NCI-H2081 (cell line): ENCODE data around the gene FCHO2.

Experiments
- DNase-seq, 2 experiments: peaks; one replicate each; lab custom pipeline; 2025; lab: John Stamatoyannopoulos, UW

The FCHO2 gene

DNA sequence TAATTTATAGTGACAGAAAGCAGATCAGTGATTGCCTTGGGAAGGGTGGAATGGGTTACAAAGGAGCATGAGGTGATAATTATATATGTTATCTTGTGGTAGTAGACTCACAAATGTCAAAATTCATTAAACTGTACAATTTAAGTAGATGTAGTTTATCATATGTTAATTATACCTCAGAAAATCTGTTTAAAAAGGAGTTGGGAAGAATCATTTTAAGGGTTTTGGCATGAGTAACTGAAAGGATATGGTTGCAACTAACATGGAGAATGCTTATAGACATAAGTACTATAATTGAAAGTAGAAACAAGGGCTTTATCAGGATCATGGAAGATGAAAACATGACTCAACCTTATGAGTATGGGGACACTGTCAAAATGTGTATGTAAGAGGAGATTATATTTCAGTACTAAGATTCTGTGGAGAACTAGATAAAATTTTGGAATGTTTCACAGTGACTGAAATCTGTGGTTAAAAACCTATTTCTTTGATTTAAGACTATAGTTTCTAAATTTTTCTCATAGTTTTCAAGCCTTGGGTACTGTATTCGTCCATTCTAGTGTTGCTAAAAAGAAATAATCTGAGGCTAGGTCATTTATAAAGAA, 73.3 kb downstream of the FCHO2 start:
- DNase-seq: no peak

DNA sequence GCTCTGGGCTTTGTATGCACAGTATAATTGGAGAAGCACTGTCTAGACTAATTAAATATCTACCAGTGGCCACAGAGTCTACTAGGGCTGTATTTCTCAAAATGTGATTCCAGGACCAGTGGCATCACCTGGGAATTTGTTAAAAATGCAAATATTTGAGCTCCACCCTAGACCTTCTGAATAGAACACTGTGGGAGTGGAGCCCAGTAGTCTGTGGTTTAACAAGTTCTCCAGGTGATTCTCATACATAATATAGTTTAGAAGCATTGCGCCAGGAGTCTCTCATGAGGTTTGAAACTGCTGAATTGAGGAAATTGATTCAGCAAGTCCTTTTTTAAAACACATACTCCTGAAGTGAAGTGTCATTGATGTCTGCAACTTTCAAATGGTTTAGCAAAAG, 74.7 kb downstream of the FCHO2 start:
- DNase-seq: no peak

DNA sequence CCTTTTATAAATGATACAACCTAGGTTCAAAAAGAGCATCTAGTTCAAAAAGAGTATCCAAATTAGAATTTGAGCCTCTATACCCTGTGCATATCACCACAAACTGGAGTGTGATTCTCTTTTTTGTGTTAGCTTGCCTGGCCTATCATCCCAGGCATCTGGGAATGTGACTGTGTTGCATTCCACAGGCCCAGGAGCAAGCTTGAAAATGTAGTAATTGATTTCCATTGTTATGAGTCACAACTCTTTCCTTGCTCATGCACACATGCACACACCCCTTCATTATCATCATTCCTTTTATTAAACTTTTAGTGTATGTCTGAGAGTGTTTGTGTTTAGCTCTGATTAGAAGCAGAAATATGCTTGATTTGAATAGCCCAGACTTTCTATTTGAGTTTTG, 75.2 kb downstream of the FCHO2 start:
- DNase-seq: no peak

DNA sequence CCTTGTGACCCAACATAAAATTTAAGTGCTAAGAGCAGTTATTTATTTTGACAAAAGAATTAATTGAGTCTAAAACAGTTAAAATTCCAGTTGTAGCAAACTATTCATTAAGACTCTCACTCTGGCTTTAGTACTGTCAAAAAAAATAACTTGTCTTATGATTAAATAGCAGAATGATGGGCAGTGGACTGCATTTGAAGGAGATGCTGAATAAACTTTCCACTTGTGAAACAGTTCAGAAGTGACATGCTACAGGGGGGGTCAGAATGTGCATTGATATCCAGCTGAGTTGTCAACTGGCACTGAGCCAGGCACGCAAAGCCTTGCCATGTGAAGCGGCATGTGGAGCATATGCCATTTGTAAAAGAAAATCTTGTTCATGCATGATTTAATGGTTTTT, 76.0 kb downstream of the FCHO2 start:
- DNase-seq: peak; percentile 12 to 71

DNA sequence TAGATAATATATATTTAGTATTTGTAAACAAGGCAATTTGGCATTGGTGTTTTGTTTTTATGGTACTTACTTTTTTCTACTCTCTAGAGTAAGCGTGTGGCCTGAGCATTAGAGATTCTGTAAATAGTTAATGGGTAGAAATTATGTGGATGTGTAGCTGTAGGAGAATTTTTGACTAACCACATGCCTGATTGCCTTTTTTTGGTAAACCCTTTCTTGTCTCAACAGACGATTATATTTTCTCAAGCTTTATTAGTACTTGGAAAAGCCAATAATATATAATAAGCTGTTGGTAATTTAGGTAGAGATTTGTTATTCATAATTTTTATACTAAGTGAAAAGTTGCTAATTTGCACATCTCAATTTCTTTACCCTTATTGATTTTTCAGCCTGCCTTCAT, 76.8 kb downstream of the FCHO2 start:
- DNase-seq: no peak

DNA sequence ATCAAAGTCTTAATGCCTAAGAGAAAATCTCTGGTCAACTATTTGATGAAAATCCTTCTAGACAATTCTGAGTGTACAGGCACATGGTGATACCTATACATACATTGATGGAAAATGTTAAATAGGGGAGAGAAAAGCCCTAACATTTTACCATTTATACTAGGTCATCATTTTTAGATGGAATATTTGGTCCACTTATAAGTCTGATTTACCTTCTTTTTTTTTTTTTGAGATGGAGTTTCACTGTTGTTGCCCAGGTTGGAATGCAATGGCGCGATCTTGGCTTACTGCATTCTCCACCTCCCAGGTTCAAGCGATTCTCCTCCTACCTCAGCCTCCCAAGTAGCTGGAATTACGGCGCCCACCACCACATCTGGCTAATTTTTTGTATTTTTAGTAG, 81.7 kb downstream of the FCHO2 start:
- DNase-seq: no peak

DNA sequence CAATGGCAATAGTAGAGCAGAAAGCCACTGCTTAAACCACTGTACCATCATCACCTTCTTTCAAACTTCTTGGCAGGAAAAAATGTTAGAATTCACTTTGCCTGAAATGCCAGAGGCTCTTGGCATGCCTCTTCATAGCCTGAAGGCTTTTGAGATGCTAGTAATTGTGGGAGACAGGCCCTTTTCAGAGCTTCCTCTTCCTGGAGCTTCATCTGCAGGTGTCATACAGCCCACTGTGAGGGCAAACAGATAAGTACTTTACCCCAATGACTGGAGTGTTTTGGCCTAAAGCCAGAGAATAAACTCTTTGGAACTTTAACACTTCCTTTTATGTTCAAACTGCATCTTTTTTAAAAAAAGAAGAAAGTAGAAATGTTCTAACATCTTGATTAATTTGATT, 83.2 kb downstream of the FCHO2 start:
- peak in 1 of 2 experiments; percentile 29 for DNase-seq

DNA sequence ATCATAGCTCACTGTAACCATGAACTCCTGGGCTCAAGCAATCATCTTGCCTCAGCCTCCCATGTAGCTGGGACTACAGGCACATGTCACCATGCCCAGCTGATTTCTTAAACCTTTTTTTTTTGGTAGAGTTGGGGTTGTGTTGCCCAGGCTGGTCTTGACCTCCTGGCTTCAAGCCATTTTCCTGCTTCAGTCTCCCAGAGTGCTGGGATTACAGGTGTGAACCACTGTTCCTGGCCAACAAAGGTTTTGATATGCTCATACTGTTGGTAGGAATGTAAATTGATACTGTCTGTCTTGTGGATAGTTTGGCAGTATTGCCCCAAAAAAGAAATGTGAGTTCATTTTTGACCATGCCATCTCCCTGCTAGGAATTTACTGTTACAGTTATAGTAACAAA, 87.2 kb downstream of the FCHO2 start:
- no peak for DNase-seq

DNA sequence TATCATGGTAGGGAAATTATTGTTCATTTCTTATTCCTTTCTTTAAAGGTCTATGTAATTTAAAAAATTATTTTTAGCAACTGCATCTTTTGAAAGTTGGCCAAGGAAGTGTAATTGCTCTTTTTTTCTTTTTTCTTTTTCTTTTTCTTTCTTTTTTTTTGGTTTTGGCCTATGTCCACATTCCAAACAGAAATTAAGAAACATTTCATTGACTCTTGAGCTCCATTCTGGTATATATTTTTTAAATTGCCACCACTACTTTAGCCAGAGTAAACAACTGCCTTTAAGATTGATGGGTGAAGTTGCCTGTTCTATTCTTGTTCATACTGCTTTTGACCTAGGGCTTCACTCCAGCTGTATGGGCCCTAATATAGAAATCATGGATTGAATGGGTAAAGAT, 88.7 kb downstream of the FCHO2 start:
- DNase-seq: no peak

DNA sequence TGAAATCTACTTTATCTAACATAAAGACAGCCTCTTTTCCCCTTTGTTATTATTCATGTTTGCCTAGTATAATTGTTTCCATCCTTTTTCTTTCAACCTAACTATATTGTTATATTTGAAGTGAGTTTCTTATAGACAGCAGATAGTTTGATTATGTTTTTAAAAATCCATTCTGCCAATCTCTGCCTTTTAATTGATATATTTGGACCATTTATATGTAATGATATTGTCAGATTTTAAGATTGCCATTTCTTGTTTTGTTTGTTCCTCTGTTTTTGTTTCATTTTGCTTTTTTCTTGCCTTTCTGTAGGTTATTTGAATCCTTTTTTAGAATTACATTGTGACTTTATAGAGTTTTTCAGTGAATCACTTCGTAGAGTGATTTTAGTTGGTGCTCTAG, 89.8 kb downstream of the FCHO2 start:
- no peak for DNase-seq

DNA sequence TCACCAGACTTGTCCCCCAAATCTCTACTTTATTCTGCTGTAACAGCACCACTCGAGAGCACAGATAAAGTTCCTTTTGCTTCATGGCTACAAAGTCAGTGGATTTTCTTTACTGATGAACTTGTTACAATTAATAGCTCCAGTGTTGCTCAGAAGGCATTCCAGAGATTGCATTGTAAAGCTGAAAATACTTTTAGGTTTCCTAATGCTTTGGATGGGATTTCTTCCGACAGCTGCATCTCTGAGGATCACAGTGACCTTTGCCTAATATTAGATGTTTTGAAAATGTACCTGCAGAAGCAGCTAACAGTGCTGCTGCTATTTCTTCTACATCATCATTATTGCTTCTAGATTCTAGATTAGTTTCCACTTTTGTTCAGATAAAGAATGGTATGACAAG, 105.8 kb downstream of the FCHO2 start:
- DNase-seq: no peak

DNA sequence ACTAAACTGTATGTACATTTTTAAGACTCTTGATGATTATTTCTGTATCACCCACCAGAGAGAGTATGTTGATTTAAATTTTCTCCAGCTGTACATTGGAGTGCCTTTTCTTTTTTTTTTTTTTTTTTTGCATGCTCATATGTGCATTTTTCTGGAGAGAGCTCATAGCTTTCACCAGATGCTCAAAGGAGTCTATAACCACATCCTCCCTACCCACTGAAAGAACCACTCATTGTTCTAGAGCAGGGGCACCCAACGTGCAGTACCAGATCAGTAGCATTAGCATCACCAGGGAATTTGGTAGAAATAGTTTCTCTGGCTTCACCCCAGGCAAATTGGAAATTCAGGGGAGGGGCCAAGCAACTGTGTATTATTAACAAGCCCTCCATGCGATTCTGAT, 110.6 kb downstream of the FCHO2 start:
- no peak for DNase-seq

DNA sequence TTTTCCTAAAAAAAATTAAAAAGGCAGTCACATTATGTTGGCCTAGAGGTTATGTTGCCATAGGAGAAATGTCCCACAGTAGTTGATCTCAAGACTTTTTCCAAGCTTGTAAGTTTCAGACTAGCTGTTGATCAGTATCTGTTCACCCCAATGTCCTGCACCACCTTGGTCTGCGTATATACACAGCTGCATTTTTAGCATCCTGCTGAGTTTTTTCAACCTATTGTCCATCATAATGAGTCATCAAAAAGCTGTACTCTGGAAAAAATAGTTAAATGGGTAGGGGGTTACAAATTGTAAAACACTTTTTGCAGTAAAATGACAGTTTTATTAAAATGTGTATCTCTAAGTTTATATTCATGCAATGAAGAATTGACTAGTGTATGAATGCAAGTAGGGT, 111.4 kb downstream of the FCHO2 start:
- DNase-seq: no peak

DNA sequence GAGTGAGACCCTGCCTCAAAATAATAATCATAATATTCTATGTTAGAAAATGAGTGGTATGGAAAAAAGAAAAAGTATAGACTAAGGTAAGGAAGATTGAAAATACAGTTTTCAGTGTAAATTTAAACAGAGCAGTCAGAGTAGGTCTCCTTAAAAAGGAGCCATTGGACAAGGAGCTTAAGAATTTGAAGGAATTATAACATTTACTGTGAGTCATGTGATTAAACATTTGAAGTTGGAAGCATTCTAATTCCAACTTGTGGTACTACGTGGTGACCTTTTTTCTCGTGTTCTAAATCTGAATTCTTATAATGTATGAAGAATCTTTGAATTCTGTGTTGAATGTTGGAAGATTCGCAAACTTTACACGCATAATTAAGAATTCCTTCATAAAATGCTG, 125.3 kb downstream of the FCHO2 start:
- no peak for DNase-seq

DNA sequence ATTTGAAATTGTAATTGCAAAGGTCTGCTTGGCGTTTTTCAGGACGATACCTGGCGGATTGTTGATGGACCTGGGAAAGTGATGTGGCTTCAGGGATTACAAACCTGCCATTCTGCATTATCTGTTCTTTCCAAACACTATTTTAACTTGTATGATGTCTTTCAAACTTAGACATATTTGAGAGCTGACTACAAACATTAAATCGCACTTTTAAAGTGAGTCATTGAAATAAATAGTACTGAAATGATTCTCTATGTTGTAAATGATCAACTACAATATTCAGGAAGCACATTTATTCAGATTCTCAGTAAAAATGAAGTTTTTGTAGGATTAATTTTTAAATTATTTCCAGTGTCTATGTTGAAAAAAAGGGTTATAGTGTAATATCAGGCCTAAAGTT, 132.2 kb downstream of the FCHO2 start:
- DNase-seq: no peak

DNA sequence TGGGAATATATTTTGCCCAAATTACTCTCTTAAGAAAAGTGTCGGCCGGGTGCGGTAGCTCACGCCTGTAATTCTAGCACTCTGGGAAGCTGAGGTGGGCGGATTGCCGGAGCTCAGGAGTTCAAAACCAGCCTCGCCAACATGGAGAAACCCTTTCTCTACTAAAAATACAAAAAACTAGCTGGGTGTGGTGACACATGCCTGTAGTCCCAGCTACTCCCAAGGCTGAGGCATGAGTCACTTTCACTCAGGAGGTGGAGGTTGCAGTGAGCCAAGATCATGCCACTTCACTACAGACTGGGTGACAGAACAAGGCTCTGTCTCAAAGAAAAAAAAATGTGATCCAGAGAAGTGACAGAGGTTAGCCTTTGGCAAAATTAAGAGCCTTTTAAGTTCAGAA, 138.1 kb downstream of the FCHO2 start:
- DNase-seq: no peak

DNA sequence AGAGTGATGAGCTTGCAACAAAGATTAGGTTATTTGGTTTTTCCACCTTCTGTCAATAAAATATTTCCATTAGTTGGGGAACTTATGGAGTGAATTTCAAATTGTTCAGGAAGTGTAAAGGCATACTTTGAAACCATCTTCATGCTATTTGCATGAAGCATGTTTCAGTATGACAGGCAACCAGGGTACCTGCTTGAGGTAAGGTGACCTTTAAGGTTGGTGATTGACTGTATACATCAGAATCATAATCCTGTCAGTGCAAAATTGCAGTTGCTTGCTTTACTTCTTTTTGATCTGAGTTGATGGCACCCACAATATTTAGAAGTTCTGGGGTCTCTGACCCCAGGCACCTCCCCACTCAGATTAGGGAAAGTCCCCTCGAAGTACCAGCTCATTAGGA, 138.6 kb downstream of the FCHO2 start:
- DNase-seq: no peak

DNA sequence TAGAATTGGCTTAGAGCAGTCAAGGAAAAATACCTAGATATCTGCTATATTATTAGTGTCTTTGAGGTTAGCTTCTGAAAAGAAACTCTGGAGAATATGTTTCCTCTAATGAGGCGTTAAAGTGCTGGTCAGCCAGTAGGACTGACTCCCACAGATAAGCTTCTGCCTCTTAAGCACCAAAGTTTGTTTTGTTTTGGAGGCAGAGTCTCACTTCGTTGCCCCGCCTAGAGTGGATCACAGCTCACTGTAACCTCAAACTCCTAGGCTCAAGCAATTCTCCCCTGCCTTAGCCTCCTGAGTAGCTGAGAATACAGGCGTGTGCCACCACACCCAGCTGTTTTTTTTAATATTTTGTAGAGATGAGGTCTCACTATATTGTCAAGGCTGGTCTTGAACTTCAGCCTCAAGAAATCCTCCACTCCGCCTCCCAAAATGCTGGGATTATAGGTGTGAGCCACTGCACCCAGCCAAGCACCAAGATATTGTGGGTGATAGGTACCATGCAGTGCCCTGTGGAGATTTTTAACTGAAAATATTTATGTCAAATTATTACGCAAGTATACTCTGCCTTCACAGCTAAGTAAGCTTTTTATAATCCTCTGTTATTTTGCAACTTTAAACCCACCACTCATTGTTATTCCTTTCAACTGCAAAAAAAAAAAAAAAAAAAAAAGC, 139.9 kb downstream of the FCHO2 start:
- DNase-seq: no peak

DNA sequence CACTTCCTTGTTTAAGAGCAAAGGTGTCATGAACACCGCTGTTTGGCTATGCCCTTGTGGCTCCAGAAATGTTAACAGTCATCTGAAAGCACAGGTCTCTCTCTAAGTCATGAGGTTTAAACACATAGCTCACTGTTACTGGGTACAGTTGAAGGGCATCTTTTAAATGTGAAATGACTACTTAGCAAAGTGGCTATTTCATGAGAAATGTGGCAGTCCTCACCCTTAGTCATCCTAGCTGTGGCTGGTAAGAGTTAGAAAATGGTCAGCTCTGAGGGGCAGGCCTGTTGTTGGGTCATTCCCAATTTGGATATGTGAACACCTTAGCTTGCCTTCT, 140.4 kb downstream of the FCHO2 start:
- DNase-seq: no peak

DNA sequence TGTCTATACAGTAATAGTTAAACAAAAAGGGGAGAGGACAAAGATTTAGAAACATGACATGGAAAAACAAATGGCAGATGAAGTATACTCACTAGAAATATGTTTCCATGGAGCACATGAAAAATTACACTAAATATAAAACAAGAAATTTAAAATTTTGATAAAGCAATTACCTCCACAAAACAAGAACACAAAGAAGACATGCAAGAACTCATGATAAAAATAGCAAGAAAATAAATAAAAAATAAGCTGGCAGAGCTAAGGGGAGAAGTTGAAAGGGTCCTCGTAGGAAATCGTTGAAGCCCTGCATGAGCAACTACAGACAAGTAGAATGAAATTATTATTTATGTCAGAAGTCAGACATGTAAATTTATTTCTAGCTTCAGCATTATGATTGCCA, 141.9 kb downstream of the FCHO2 start:
- DNase-seq: no peak

DNA sequence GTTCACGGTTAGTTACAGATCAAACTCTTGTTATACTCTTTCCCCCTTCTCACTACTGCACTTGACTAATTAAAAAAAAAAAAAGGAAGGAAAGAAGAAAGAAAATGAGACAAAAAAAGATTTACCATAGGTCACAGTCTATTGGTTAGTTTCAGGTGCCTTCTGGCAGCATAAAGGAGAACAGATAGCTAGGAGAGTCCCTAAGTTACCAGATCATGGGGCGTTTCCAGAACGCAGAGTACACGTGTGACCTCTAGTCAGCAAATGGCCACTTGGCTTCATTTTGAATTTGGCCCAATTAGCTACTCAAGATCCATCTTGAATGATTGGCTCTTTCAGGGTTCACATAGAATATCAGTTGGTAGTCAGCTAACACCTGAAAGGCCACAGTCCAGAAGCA, 144.3 kb downstream of the FCHO2 start:
- no peak for DNase-seq

DNA sequence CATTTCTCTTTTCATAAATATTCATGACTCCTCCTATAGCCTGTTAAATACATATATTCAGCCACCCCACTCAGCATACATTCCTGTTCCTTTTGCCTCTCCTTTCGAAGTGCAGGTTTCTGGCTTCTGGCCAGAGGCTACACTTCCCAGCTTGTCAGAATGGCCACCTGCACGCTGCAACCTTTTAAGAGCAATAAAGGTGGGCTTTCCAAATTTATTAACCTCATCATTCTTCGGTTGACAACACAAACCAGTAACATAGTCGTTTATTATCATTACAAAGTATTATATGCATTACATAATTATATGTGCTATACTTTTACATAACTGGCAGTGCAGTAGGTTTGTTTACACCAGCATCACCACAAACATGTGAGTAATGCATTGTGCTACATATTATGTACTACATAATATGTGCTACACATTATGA, 148.0 kb downstream of the FCHO2 start:
- peak; percentile 64 to 85 for DNase-seq

DNA sequence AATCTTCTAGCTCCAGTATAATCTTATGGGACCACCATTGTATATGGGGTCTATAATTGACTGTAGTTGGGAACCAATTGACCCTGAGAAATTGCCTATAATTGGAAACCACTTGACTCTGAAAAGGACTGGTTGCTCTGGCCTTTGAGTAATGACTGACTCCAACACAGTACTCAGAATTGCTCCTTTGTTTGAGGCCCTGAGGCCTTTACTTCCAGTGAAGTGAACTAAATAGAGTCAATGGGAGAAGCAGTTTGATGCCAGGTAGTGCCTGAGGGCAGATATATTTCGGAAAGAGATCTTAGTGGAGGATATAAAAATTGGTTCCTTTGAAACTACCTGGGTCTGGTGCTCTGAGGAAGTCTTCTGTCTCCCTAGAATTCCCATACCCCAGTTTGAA, 148.5 kb downstream of the FCHO2 start:
- peak; percentile 55 to 82 for DNase-seq

DNA sequence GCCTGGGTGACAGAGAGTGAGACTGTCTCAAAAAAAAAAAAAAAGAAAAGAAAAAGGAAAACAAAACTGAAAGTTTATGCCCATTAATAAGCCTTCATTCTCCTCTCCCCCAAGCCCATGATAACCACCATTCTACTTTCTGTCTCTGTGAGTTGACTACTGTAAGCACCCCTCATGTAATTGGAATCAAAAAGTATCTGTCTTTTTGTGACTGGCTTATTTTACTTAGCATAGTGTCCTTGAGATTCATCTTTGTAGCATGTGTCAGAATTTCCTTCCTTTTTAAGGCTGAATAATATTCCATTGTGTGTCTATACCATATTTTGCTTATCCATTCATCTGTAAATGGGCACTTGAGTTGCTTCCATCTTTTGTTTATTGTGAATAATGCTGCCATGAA, 150.5 kb downstream of the FCHO2 start:
- no peak for DNase-seq
